ENCODE results near the gene RAET1G.

The RAET1G gene

GRCh38 chr6:149891259-149891658 is 31.7 kb downstream of the RAET1G start:
- DNase-seq: no peak

GRCh38 chr6:149890629-149891045 is 32.3 kb downstream of the RAET1G start:
- DNase-seq: no peak

- no peak for DNase-seq
Measured at GRCh38 chr6:149889326-149889725, 33.6 kb downstream of the RAET1G start.

GRCh38 chr6:149888659-149889058 is 34.3 kb downstream of the RAET1G start:
- no peak for DNase-seq

- no peak for DNase-seq
Measured at GRCh38 chr6:149888093-149888492, 34.8 kb downstream of the RAET1G start.

GRCh38 chr6:149887343-149887742 is 35.6 kb downstream of the RAET1G start:
- DNase-seq: no peak

GRCh38 chr6:149885888-149886287 is 37.0 kb downstream of the RAET1G start:
- no peak for DNase-seq

- DNase-seq: no peak
Measured at GRCh38 chr6:149884617-149885016, 38.3 kb downstream of the RAET1G start.

- DNase-seq: no peak
Measured at GRCh38 chr6:149884215-149884614, 38.7 kb downstream of the RAET1G start.

- no peak for DNase-seq
Measured at GRCh38 chr6:149881860-149882259, 41.1 kb downstream of the RAET1G start.

GRCh38 chr6:149881066-149881766 is 41.7 kb downstream of the RAET1G start:
- no peak for DNase-seq

- DNase-seq: no peak
Measured at GRCh38 chr6:149877659-149878058, 45.3 kb downstream of the RAET1G start.

GRCh38 chr6:149876241-149876933 is 46.5 kb downstream of the RAET1G start:
- DNase-seq: no peak

GRCh38 chr6:149872233-149872632 is 50.7 kb downstream of the RAET1G start:
- no peak for DNase-seq

GRCh38 chr6:149871182-149871581 is 51.7 kb downstream of the RAET1G start:
- no peak for DNase-seq

- DNase-seq: no peak
Measured at GRCh38 chr6:149869275-149869892, 53.5 kb downstream of the RAET1G start.

GRCh38 chr6:149867876-149868640 is 54.9 kb downstream of the RAET1G start:
- no peak for DNase-seq

Measured in NCI-H2029 treated with DMSO at 0.1 percent for 48 hours (cell line).